ENCODE measurements around the gene BICD2. TPM values are rescaled to one million over a fixed set of nuclear protein-coding genes. Genes with fewer than 3 reads are reported as not detected.

Gene BICD2
- total and polyA plus RNA-seq, 2 of the 13 experiments (the other 11 are each of a cell fraction or from before 2014, with no cell fraction given), result 5.1 to 17.4 TPM

- H3K9me3 ChIP-seq (ENCODE audit: low read length), result no peaks in the 10 kb centered on the region
- peaks cover 71% of the 10 kb centered on the region for H3K79me2 ChIP-seq (ENCODE audit: insufficient read depth, low read length)
- DNase-seq (ENCODE audit: low spot score), result no peak
- peaks cover 12% of the 10 kb centered on the region; the same call in 1 of the 2 replicates for H4K20me1 ChIP-seq (ENCODE audit: insufficient read depth, low read length)
- in situ Hi-C loops (cut with HindIII; ENCODE audit: extremely low pct_ligation_motif_present, low pct_unique_long_range_greater_than_20kb), result no loop called here
- intact Hi-C loops (cut with micrococcal nuclease; ENCODE audit: unreplicated experiment), result no loop called here
- H3K4me2 ChIP-seq (ENCODE audit: low read depth, low read length), result no peak overlapping the region
- H3K27me3 ChIP-seq (ENCODE audit: control insufficient read depth in 1 of 2, insufficient read depth in 2 of 2, low read length in 2 of 2), result no peaks in the 10 kb centered on the region; a peak in 1 of 5 replicates
- H2AFZ ChIP-seq (ENCODE audit: low read length), result no peak overlapping the region
- no peak for FAIRE-seq
- WGBS (ENCODE audit: low lambda C conversion rate), result 49% methylated on average over 2 of the region's 3 CpGs
- H3K27ac ChIP-seq (ENCODE audit: extremely low read length, insufficient read depth, low read length), result no peak overlapping the region
- H3K4me1 ChIP-seq (ENCODE audit: insufficient read depth, low read length), result peaks cover 36% of the 10 kb centered on the region
- ChIA-PET CTCF (ENCODE audit: low intra/inter-chr PET ratio, low total read pairs) (no interaction called here), POLR2A (no interaction called here)
- H3K4me3 ChIP-seq (replicated peaks in 1 of 3; ENCODE audit: insufficient read depth in 1 of 3, low read depth in 2 of 3, low read length in 3 of 3), result no peak overlapping the region
- no peak for ATAC-seq
- no TSS peak for BruUV-seq (replicated peaks)
- H3K36me3 ChIP-seq (replicated peaks in 1 of 2; ENCODE audit: control insufficient read depth in 1 of 2, insufficient read depth in 2 of 2, low read length in 2 of 2), result no peaks in the 10 kb centered on the region
- H3K9ac ChIP-seq (ENCODE audit: insufficient read depth, low read depth, low read length), result no peak overlapping the region
- no peak for TF ChIP-seq ZNF597 (CRISPR knock-in tag; IDR thresholded peaks at IDR 0.05)
- TF ChIP-seq NCOR1 (IDR thresholded peaks at IDR 0.05; ENCODE audit: borderline replicate concordance, low read length), result no peak
- no peak for TF ChIP-seq SKI (IDR thresholded peaks at IDR 0.05; ENCODE audit: partially characterized antibody)
- no peak for TF ChIP-seq JUND (CRISPR knock-in tag; IDR thresholded peaks at IDR 0.05)
- no peak for TF ChIP-seq ZNF720 (CRISPR knock-in tag; IDR thresholded peaks at IDR 0.05)
- TF ChIP-seq DPF2 (CRISPR knock-in tag; IDR thresholded peaks at IDR 0.05; ENCODE audit: borderline replicate concordance, low read depth), result no peak
- TF ChIP-seq ZUFSP (CRISPR knock-in tag; IDR thresholded peaks at IDR 0.05; ENCODE audit: borderline replicate concordance), result no peak
- no peak for TF ChIP-seq ZNF546 (CRISPR knock-in tag; conservative IDR thresholded peaks at IDR 0.05)
- TF ChIP-seq ZNF589 (CRISPR knock-in tag; conservative IDR thresholded peaks at IDR 0.05), result no peak
- no peak for TF ChIP-seq ZNF292 (CRISPR knock-in tag; IDR thresholded peaks at IDR 0.05; ENCODE audit: borderline replicate concordance, low read depth)
- TF ChIP-seq ZNF558 (CRISPR knock-in tag; IDR thresholded peaks at IDR 0.05; ENCODE audit: borderline replicate concordance), result no peak
- no peak for TF ChIP-seq JARID2 (CRISPR knock-in tag; IDR thresholded peaks at IDR 0.05; ENCODE audit: insufficient replicate concordance)
- no peak for TF ChIP-seq AFF4 (CRISPR knock-in tag; IDR thresholded peaks at IDR 0.05)
- TF ChIP-seq SETDB1 (CRISPR knock-in tag; IDR thresholded peaks at IDR 0.05; ENCODE audit: borderline replicate concordance), result no peak
- no peak for TF ChIP-seq PAF1 (CRISPR knock-in tag; IDR thresholded peaks at IDR 0.05)
These were observed 4.1 kb downstream of the BICD2 start for GRCh38 chr9:92760494-92760893.

All from HepG2 (cell line).